A172 (cell line): ENCODE data around the gene AKAP8L. TPM values are rescaled to one million over a fixed set of nuclear protein-coding genes. Genes with fewer than 3 reads are reported as not detected.

Experiments
- DNase-seq: peaks from one replicate; pipeline ENCODE4 v3.0.0-alpha.2; 2015; ENCODE audit warnings: low spot score
- total RNA-seq: library from RNA; depleted of rRNA; stranded (reverse); fragments of >200 nt; shearing (Covaris generic); gene quantifications from 2 replicates; pipeline ENCODE4 v1.2.3, GENCODE V29; 2014; rRNA removed

The AKAP8L gene, protein sequence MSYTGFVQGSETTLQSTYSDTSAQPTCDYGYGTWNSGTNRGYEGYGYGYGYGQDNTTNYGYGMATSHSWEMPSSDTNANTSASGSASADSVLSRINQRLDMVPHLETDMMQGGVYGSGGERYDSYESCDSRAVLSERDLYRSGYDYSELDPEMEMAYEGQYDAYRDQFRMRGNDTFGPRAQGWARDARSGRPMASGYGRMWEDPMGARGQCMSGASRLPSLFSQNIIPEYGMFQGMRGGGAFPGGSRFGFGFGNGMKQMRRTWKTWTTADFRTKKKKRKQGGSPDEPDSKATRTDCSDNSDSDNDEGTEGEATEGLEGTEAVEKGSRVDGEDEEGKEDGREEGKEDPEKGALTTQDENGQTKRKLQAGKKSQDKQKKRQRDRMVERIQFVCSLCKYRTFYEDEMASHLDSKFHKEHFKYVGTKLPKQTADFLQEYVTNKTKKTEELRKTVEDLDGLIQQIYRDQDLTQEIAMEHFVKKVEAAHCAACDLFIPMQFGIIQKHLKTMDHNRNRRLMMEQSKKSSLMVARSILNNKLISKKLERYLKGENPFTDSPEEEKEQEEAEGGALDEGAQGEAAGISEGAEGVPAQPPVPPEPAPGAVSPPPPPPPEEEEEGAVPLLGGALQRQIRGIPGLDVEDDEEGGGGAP
- total RNA-seq = 53.2 and 56.4 TPM in 2 replicates

- peak; percentile 100 for DNase-seq
Measured at GRCh38 chr19:15418579-15419412, at the start of gene AKAP8L. TSS of gene AKAP8L (minus strand) at chr19:15418988. CDS start at chr19:15418923, 65 bp downstream.

GRCh38 chr19:15467734-15468214, 49.0 kb upstream of the AKAP8L start:
- no peak for DNase-seq

GRCh38 chr19:15466851-15467733, 48.3 kb upstream of the AKAP8L start:
- peak; percentile 60 for DNase-seq

GRCh38 chr19:15464394-15465385, 45.9 kb upstream of the AKAP8L start, which contains the start of gene RASAL3:
TSS of gene RASAL3 (minus strand) at chr19:15464544. CDS start at chr19:15464358, 186 bp downstream.
- DNase-seq = no peak

DNA sequence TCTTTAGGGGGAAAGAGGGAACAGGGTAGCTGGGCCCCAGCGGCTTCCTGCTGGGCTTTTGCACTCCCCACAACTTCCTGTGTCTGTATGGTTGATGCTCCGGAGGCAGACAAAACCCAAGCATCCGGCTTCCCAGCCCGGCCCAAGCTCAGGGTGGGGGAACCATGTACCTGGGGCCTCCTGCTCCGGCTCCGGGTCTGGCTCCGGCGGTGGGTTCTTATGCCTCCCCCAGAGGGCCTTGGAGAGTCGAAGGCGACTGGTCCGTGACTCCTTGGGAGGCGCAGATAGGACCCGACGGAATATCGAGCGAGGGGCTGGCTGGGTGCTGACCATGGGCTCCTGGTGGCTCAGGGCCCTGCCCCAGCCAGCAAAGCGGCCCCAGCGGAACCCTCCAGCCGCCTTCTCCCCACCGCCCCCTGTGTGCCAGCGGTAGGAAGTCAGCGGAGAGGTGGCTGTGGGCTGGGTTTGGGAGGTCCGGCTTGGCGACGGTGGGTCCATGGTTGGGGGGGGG, 45.1 kb upstream of the AKAP8L start:
- no peak for DNase-seq

DNA sequence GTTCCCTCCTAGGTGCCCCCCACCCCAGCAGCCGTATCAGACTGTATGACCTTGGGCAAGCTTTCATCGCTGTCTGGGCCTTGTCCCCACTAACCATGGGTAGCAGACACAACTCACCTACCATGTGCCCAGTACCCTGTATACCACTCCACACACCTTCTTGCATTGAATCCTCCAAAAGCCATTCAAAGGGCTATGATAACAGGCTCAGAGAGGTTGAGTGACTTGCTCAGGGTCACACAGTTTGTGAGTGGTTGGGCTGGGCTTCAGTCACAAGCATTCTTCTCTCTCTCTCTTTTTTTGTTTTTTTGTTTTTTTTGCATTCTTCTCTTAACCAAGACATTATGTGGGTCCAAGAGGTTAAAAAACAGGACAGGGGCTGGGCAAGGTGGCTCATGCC, 42.9 kb upstream of the AKAP8L start:
- DNase-seq = no peak

- DNase-seq = no peak
Measured at GRCh38 chr19:15457701-15458484, 39.1 kb upstream of the AKAP8L start.

- no peak for DNase-seq
Measured at GRCh38 chr19:15456871-15457700, 38.3 kb upstream of the AKAP8L start.

- DNase-seq = no peak
Measured at GRCh38 chr19:15456441-15456840, 37.7 kb upstream of the AKAP8L start.

DNA sequence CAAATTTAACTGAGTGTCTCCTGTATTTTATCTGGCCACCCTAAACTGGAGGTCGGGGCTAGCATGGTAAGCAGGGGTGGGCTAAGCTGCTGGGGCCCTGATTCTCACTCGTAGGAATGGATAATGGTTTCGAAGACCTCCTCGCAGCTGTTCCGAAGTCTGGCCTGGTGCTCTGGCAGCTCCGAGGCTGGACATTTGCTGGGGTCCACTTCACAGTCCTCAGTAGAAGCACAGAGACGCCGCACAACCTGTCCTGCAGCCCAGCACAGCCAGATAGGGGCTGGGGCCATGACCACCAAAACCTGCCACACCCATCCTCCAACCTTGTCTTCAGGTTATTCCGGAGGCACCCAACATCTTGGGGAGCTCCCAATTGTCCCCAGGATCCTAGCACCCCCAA, 37.2 kb upstream of the AKAP8L start:
- no peak for DNase-seq

- DNase-seq = no peak
Measured at GRCh38 chr19:15453906-15454860, 35.4 kb upstream of the AKAP8L start.

- DNase-seq = no peak
Measured at GRCh38 chr19:15453091-15453578, 34.3 kb upstream of the AKAP8L start.

DNA sequence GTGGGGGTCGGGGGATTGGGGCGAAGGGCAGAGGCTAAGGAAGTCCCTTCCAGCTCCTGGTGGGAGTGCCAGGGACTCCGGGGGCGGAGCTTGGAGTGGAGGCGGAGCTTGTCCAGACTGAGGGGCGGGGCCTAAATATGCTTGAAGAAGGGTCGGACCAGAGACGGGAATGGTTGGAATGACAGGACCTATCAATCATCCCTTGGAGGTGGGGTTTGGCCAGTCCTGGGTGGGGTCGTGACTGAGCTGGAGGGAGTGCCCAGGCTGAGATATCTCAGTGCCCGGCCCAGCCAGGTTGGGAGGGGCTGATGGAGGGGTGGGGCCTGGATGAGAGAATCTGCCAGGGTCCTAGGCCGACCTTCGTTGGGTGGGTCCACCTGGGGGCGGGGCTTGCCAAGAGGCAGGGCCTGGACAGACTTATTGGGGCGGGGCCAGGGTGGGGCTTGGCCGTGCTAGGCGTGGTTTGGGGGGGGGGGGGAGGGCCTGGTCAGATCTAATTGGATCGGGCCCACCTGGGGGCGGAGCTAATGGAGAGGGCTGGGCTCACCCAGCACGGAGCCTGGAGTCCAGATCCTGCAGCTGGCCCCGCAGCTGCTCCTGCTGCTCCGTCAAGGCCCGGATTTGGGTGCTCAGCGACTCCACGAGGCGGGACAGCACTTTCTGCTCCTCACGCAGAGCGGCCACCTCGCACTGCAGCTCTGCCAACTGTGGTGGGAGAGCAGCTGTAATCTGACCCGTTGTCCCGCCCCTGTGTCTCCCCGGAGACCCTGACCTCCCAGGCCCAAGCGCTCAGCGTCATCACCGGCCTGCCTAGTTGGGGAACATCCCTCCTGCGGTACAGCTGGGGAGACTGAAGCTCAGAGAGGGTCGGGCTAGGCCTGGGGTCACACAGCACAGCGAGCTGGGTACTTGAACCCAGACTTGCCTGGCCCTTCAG, 33.6 kb upstream of the AKAP8L start:
- peak; percentile 52 for DNase-seq

DNA sequence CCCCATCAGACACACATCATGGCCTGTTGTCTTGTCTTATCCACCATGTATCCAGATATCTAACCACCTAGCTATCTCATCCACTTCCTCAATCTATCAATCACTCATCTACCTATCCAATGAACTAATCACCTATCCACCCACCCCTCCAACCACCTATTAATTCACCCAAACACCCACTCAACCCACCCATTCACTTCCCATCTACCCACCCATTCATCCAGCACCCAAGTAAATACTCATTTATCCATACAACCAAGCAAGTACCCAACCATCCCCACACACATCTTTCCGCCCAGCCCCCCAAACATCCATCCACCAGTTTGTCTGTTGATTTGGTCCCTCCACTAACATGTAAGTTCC, 31.7 kb upstream of the AKAP8L start:
- no peak for DNase-seq
